Hematopoietic multipotent progenitor cell treated with erythropoietin and hydrocortisone succinate and interleukin-3 and kit ligand, for 15 days (in vitro differentiated cells): ENCODE data around the gene CHD6.

Experiments
- DNase-seq: peaks from one replicate; pipeline ENCODE4 v3.0.0-alpha.2; 2015; ENCODE audit warnings: low spot score

CHD6 gene

GRCh38 chr20:41617902-41618806 is at the start of gene CHD6:
TSS of gene CHD6 (minus strand) at chr20:41618377. CDS start at chr20:41551337, 67,040 bp downstream.
- peak; percentile 92 for DNase-seq

GRCh38 chr20:41664584-41664983 is 46.4 kb upstream of the CHD6 start:
- no peak for DNase-seq

GRCh38 chr20:41657655-41658054 is 39.5 kb upstream of the CHD6 start:
- no peak for DNase-seq

- no peak for DNase-seq
Observed at GRCh38 chr20:41655962-41656618, 37.9 kb upstream of the CHD6 start.

GRCh38 chr20:41654884-41655283 is 36.7 kb upstream of the CHD6 start:
- DNase-seq: no peak

- DNase-seq: no peak
Observed at GRCh38 chr20:41654292-41654691, 36.1 kb upstream of the CHD6 start.

- DNase-seq: no peak
Observed at GRCh38 chr20:41650231-41650948, 32.2 kb upstream of the CHD6 start.

- DNase-seq: no peak
Observed at GRCh38 chr20:41649489-41649888, 31.3 kb upstream of the CHD6 start.

GRCh38 chr20:41645372-41645771 is 27.2 kb upstream of the CHD6 start:
- DNase-seq: no peak

GRCh38 chr20:41643504-41643938 is 25.3 kb upstream of the CHD6 start:
- peak; percentile 10 for DNase-seq

- DNase-seq: no peak
Observed at GRCh38 chr20:41639630-41640029, 21.5 kb upstream of the CHD6 start.

GRCh38 chr20:41638456-41638855 is 20.3 kb upstream of the CHD6 start:
- no peak for DNase-seq

GRCh38 chr20:41635158-41635557 is 17.0 kb upstream of the CHD6 start:
- no peak for DNase-seq

- DNase-seq: no peak
Observed at GRCh38 chr20:41632896-41633295, 14.7 kb upstream of the CHD6 start.

- no peak for DNase-seq
Observed at GRCh38 chr20:41631826-41632225, 13.6 kb upstream of the CHD6 start.

- DNase-seq: no peak
Observed at GRCh38 chr20:41630846-41631245, 12.7 kb upstream of the CHD6 start.

- DNase-seq: no peak
Observed at GRCh38 chr20:41627611-41628244, 9.6 kb upstream of the CHD6 start.

- no peak for DNase-seq
Observed at GRCh38 chr20:41627001-41627495, 8.9 kb upstream of the CHD6 start.

- no peak for DNase-seq
Observed at GRCh38 chr20:41623625-41624375, 5.6 kb upstream of the CHD6 start.

GRCh38 chr20:41622584-41622983 is 4.4 kb upstream of the CHD6 start:
- no peak for DNase-seq

GRCh38 chr20:41621971-41622370 is 3.8 kb upstream of the CHD6 start:
- DNase-seq: no peak
